Ramos (cell line): ENCODE results near the gene NCAM1.
"Not testable (repeated sequence)": the region's sequence is repeated elsewhere in the genome, so short reads cannot be mapped to it uniquely, and the experiment has no call there.

Experiments
- in situ Hi-C: fragments of 300-500 bp; cut with MboI; formaldehyde crosslinking; loops from one replicate; pipeline ENCODE4 v1.14.3; 2022; ENCODE audit warnings: low sequenced_read_pairs; ENCODE audit not compliant: unreplicated experiment

The NCAM1 gene

GRCh38 chr11:112961146-112961668 is at the start of gene NCAM1:
TSS of gene NCAM1 (plus strand) at chr11:112961420.
- in situ Hi-C loops: no loop called here

DNA sequence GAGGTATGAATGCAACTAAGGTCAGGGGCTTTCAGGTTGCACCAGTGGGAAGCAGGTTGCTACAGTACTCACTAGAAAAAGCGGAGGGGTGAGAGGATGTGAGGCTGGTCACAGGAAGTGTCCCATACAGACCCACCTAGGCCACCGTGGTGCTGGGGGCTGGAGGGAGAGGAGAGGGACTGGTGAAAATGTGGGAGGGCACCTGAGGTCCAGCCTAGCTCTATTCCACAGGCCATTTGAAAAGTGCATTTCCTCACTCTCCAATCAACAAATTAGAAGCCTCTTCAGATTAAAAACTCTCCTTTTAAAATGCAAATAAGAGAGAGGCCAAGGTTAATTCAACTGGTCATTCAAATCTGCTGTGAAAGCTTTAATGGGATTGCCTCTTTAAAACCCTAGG is 38.6 kb upstream of the NCAM1 start:
- in situ Hi-C loops: no loop called here

DNA sequence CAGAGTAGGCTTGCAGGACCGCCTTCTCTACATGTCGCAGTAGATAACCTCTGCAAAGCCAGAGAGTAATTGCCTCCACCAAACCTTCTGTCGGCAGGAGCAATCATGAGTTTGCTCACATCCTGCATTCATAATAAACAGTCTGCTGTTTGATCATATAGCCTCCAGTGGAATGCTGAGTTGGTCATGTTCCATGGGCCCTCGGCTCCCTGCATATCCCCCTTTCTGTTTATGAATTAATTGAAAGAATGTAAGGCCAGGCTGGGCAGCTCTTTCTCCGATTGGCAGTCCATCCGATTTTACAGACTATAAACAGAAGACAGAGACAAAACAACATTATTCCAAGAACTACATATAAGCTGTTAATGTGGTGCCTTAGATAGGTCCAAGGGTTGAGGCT is 36.4 kb upstream of the NCAM1 start:
- in situ Hi-C loops: not testable (repeated sequence)

DNA sequence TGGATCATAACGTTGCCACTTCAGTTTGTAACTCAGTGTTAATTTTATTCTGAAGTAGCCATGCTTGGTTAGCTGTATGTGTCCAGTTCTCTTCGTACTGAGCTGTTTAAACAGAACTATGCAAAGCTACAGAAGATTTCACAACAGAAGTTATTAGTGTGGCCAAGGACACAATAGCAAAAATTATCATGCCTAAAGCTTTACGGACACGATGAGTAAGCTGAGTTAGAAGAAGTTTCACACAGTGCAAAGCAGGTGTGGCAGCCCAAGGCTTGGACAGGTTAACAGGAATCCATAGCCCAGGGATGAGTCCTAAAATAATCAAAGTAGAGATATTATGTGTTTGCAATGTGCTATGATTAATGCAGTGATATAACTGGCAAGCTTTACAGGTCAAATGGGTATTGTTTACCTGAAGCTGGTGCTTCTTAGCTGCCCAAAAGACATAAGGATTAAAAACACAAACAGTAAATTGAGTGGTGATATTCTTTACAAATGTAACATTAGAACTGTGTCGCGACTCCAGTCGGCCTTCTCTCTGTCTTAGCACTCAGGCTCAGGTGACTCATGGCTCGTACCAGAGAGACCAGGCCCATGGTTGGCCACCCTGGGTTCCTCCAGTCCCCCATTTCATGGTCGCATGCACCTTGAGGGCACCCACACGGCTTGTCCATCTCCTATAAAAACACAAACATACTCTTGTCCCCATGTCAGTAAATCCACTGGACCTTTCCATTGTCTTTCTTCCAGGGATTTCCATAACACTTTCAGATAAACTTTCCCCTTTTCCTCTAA is 35.5 kb upstream of the NCAM1 start:
- in situ Hi-C loops: no loop called here

- in situ Hi-C loops: no loop called here
These were observed 33.1 kb upstream of the NCAM1 start for GRCh38 chr11:112928136-112928535.

DNA sequence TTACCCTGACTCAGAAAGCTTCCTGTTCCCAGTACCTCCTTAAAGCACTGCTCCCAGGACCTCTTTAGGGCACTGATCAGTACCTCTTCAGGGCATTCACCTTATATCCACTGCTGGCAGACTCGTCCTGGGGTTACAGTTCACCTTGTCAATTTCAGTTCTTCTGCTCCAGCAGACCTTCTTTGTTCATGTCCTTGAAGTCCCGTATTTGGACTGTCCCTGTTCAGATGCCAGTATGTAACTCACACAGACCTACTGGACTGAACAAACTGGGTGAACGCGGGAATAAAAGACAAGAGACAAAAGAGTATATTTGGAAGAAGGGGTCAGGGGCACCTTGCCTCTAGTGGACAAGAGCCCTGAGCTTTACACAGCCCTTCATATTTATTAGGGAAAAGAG is 31.8 kb upstream of the NCAM1 start:
- in situ Hi-C loops: no loop called here

DNA sequence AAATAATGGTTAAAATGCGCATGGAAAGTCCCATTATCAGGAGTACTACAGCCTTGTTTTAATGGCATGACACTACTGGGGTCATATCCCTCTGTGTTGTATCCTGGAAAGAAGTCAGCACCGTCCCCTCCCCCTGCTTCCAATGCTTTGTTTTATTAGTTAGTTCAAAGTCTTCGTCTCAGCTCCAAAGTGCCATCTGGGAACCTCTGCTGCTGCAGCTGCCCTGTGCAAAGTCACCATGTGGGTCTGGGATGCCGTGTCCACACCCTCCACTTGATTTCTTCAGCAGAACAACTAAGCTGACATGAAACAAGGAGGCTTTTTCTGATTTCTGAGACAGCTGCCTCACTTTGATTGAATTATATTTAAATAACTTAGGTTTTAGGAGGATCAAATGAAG is 29.5 kb upstream of the NCAM1 start:
- in situ Hi-C loops: no loop called here

GRCh38 chr11:112932593-112932992 is 28.6 kb upstream of the NCAM1 start:
- in situ Hi-C loops: no loop called here

GRCh38 chr11:112933970-112934369 is 27.2 kb upstream of the NCAM1 start:
- in situ Hi-C loops: no loop called here

DNA sequence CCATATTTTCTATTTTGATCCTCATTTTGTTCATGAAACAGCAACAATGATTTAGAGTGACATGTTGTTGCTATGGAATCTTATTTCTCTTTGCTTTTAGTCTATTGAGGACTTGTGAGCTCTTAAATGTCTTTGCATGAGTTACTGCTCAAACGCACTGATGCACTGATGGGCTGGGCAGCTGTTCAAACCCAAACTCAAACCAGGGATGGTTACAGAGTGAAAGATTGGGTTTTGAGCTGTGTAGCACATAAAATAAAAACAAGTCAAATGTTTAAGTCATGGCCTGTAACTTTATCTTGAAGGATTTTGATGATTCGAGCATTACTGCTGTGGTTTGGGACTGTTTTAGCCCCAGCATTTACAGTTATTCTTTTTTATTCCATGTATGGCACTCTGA is 20.1 kb upstream of the NCAM1 start:
- in situ Hi-C loops: no loop called here

DNA sequence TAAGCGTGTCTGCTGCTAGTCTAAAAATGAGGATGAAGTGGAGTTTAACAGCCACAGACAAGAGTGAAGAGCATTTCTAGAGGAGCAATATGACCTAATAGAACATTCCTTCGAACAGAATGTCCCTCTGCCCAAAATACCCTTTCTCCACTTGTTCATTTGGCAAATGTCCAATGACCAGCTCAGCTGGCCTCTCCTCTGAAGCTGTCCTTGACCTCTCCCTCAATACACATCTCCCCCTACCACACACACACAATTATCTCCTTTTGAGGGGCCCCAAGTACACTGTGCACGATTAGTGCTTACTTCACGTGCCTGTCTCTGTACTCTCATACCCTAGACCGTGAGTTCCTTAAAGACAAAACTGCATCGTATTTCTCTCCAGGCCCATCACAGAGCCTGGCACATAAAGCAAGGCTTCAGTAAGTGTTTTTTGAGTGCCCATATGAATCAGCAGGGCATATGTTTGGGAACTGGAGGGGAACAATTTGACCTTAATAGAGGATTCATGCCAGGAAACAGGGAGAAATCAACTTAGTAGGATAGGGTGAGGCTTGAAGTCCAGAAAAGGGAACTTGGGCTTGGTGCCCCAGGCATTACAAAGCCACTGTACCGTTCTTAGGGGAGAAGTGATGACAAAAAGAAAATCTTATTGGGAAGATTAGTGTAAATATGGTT is 18.1 kb upstream of the NCAM1 start:
- in situ Hi-C loops: no loop called here

GRCh38 chr11:112946866-112947265 is 14.4 kb upstream of the NCAM1 start:
- in situ Hi-C loops: no loop called here

- in situ Hi-C loops: no loop called here
These were observed 11.2 kb upstream of the NCAM1 start for GRCh38 chr11:112949781-112950575.

DNA sequence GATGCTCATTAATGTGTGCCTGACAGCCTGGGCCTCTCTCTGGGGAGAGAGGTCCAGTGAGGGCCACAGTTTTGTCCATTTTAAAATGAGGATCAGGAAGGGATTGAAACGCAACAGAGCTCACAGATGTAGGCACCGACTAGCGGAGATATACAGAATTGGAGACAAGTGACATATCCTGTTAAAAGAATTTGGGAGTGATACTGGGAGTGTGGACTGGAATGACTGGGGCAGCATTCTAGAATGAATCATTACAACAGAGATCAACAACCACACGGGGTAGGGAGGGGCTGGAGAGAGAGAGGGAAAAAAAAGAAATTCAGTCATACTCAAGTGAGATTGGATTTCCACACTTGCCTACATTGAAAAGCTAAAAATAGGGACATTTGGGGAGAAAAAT is 2.5 kb upstream of the NCAM1 start:
- in situ Hi-C loops: no loop called here

GRCh38 chr11:112961751-112962578 is 745 bp downstream of the NCAM1 start:
- in situ Hi-C loops: no loop called here

GRCh38 chr11:112962579-112963367 is 1.6 kb downstream of the NCAM1 start:
- in situ Hi-C loops: no loop called here

DNA sequence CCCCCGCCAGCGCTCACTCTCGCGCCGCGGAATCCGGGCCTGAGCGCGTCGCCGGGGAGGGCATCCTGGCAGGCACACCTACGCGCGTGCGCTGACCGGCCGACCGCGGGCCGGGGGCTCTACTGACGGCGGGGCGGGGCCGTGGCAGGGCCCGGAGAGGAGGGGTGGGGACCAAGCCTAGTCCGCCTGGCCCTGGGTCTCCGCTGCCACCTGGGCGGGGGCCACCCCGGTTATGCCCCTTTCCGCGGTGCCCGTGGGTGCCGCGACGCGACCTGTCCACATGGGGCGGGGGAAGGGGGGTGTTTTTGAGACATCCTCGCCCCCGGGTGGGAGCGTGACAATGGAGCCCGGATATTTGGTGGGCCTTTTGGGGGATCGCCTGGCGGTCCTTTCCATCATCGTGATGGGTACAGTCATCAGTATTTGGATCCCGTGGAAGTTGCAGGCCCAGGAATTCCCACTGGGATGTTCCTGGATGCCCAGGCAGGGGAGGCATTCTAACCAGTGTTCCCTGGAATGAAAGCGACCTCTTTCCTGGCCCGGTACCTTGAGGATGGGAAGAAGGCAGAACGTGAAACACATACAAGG is 2.2 kb downstream of the NCAM1 start:
- in situ Hi-C loops: no loop called here

GRCh38 chr11:112965656-112966055 is 4.4 kb downstream of the NCAM1 start:
- in situ Hi-C loops: no loop called here

DNA sequence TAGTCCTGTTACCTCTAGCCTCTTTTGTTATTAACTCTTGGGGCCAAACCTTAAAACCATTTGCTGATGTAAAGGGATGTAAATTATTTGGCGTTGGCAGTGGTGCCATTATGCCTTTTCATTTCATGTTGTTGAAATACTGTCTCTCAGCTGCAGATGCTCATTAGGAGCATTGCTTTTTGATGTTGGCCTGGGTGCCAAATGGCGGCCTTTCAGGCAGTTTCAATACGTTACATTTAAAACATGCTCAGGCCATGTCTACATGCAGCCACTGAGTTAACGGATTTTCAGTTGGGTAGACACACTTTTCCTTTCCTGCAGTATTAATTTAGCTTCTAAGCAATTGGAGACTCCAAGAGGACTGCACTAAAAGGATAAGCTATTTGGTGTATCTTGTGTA is 5.3 kb downstream of the NCAM1 start:
- in situ Hi-C loops: no loop called here
